Hepatocyte (in vitro differentiated cells): Measurements from ENCODE around the gene WDR26. TPM values are rescaled to one million over a fixed set of nuclear protein-coding genes. Genes with fewer than 3 reads are reported as not detected.

Source experiments
- DNase-seq: peaks from one replicate; pipeline ENCODE4 v3.0.0-alpha.2; 2016; ENCODE audit warnings: low spot score
- H2AFZ ChIP-seq: fragments of 200-600 bp; sonication (generic); 2 replicates; pipeline ENCODE4 v1.6.0; 2016; ENCODE audit warnings: antibody characterized with exemption, mild to moderate bottlenecking
- H3K27ac ChIP-seq: fragments of 200-600 bp; sonication (generic); 2 replicates; pipeline ENCODE4 v1.5.1; 2016; ENCODE audit warnings: mild to moderate bottlenecking
- H3K27me3 ChIP-seq: fragments of 200-600 bp; sonication (generic); 2 replicates; pipeline ENCODE4 v1.6.1; 2016
- H3K36me3 ChIP-seq: fragments of 200-600 bp; sonication (generic); replicated peaks from 2 replicates; pipeline ENCODE4 v1.5.1; 2016; ENCODE audit warnings: low read depth; ENCODE audit not compliant: insufficient read depth
- H3K4me1 ChIP-seq: fragments of 200-600 bp; sonication (generic); 2 replicates; pipeline ENCODE4 v1.5.1; 2016; ENCODE audit warnings: mild to moderate bottlenecking, moderate library complexity; ENCODE audit not compliant: insufficient read depth
- H3K4me2 ChIP-seq: fragments of 200-600 bp; sonication (generic); 2 replicates; pipeline ENCODE4 v1.6.0; 2016
- H3K4me3 ChIP-seq: fragments of 200-600 bp; sonication (generic); 2 replicates; pipeline ENCODE4 v1.5.1; 2016; ENCODE audit warnings: mild to moderate bottlenecking
- H3K79me2 ChIP-seq: fragments of 200-600 bp; sonication (generic); 2 replicates; pipeline ENCODE4 v1.6.0; 2017; ENCODE audit warnings: mild to moderate bottlenecking
- H3K9me2 ChIP-seq: fragments of 200-600 bp; sonication (generic); replicated peaks from 2 replicates; pipeline ENCODE4 v1.6.0; 2017; ENCODE audit warnings: mild to moderate bottlenecking; ENCODE audit not compliant: insufficient read depth
- H3K9me3 ChIP-seq: fragments of 200-600 bp; sonication (generic); 2 replicates; pipeline ENCODE4 v1.5.1; 2016; ENCODE audit warnings: low read depth, mild to moderate bottlenecking
- H4K20me1 ChIP-seq: fragments of 200-600 bp; sonication (generic); 2 replicates; pipeline ENCODE4 v1.6.0; 2016; ENCODE audit warnings: mild to moderate bottlenecking; ENCODE audit not compliant: insufficient read depth, poor library complexity, severe bottlenecking
- EZH2 ChIP-seq: fragments of 200-600 bp; sonication (generic); IDR thresholded peaks from 2 replicates; pipeline ENCODE4 v1.6.1; 2016; ENCODE audit warnings: antibody characterized with exemption, mild to moderate bottlenecking, borderline replicate concordance
- EZH2phosphoT487 ChIP-seq: fragments of 200-600 bp; sonication (generic); IDR thresholded peaks from one replicate; pipeline ENCODE4 v1.6.1; 2018; ENCODE audit warnings: antibody characterized with exemption, mild to moderate bottlenecking, low read depth, moderate library complexity; ENCODE audit not compliant: unreplicated experiment, severe bottlenecking
- WGBS: methylation state at CpG from one replicate; pipeline ENCODE4 v1.1.6; 2016; ENCODE audit warnings: low lambda C conversion rate; ENCODE audit errors: missing lambda C conversion rate; 5-methylcytosine and 5-hydroxymethylcytosine counted together
- polyA plus RNA-seq: library from polyadenylated mRNA; unstranded; fragments of >200 nt; fragmentation: Nextera tagmentation; extraction: Ambion mirVana; gene quantifications from 2 replicates; pipeline ENCODE4 v1.2.1, GENCODE V29; 2016
- total RNA-seq: library from RNA; depleted of rRNA; stranded (reverse); fragments of >200 nt; gene quantifications from 2 replicates; pipeline ENCODE4 v1.2.3, GENCODE V29; 2014
- TF ChIP-seq, protein P1 (sequence below): fragments of 200-600 bp; sonication (generic); IDR thresholded peaks from 2 replicates; pipeline ENCODE4 v1.5.1; 2016; ENCODE audit warnings: antibody characterized with exemption, mild to moderate bottlenecking; ENCODE audit not compliant: poor library complexity

Gene WDR26
- total and polyA plus RNA-seq, 2 experiments from 2014 or later = 9.4 to 72.1 TPM

- WGBS = 96% methylated on average over 6 of the region's 6 CpGs
- H3K4me2 ChIP-seq = no peak overlapping the region
- peaks cover 71% of the 10 kb centered on the region for H3K79me2 ChIP-seq
- no peaks in the 10 kb centered on the region for H3K27me3 ChIP-seq
- DNase-seq = no peak
- no peak overlapping the region for H2AFZ ChIP-seq
- no peaks in the 10 kb centered on the region for H3K9me2 ChIP-seq
- H3K4me1 ChIP-seq = no peaks in the 10 kb centered on the region
- TF ChIP-seq EZH2phosphoT487 (no peak), EZH2 (no peak)
- TF ChIP-seq, protein P1, sequence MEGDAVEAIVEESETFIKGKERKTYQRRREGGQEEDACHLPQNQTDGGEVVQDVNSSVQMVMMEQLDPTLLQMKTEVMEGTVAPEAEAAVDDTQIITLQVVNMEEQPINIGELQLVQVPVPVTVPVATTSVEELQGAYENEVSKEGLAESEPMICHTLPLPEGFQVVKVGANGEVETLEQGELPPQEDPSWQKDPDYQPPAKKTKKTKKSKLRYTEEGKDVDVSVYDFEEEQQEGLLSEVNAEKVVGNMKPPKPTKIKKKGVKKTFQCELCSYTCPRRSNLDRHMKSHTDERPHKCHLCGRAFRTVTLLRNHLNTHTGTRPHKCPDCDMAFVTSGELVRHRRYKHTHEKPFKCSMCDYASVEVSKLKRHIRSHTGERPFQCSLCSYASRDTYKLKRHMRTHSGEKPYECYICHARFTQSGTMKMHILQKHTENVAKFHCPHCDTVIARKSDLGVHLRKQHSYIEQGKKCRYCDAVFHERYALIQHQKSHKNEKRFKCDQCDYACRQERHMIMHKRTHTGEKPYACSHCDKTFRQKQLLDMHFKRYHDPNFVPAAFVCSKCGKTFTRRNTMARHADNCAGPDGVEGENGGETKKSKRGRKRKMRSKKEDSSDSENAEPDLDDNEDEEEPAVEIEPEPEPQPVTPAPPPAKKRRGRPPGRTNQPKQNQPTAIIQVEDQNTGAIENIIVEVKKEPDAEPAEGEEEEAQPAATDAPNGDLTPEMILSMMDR = no peak
- H3K36me3 ChIP-seq = no peaks in the 10 kb centered on the region
- no peak overlapping the region for H3K4me3 ChIP-seq
- H3K9me3 ChIP-seq = no peaks in the 10 kb centered on the region
- H3K27ac ChIP-seq = no peak overlapping the region
- H4K20me1 ChIP-seq = peaks cover 7% of the 10 kb centered on the region
Measured at GRCh38 chr1:224425279-224425884, 9.2 kb downstream of the WDR26 start.

- Histone ChIP-seq H3K27me3 (no peaks in the 10 kb centered on the region), H3K4me3 (no peak overlapping the region), H2AFZ (no peak overlapping the region), H3K79me2 (peaks cover 44% of the 10 kb centered on the region), H3K9me3 (no peaks in the 10 kb centered on the region), H3K4me1 (no peaks in the 10 kb centered on the region), H3K4me2 (no peak overlapping the region), H3K9me2 (no peaks in the 10 kb centered on the region), H4K20me1 (peaks cover 16% of the 10 kb centered on the region), H3K27ac (no peak overlapping the region), H3K36me3 (peaks cover 6% of the 10 kb centered on the region)
- DNase-seq = no peak
- TF ChIP-seq EZH2 (no peak), EZH2phosphoT487 (no peak)
- TF ChIP-seq, protein P1 = no peak
Measured at GRCh38 chr1:224420106-224420505, 14.5 kb downstream of the WDR26 start.

GRCh38 chr1:224411766-224412165 lies 22.8 kb downstream of the WDR26 start:
- TF ChIP-seq EZH2 (no peak), EZH2phosphoT487 (no peak)
- Histone ChIP-seq H3K4me1 (no peaks in the 10 kb centered on the region), H3K4me3 (no peak overlapping the region), H3K36me3 (peaks cover 3% of the 10 kb centered on the region), H2AFZ (no peak overlapping the region), H4K20me1 (peaks cover under 1% of the 10 kb centered on the region), H3K27ac (no peak overlapping the region), H3K4me2 (no peak overlapping the region), H3K79me2 (peaks cover 42% of the 10 kb centered on the region), H3K27me3 (no peaks in the 10 kb centered on the region), H3K9me2 (no peaks in the 10 kb centered on the region), H3K9me3 (no peaks in the 10 kb centered on the region)
- no peak for DNase-seq
- WGBS = 95% methylated on average over 1 of the region's 1 CpG

- DNase-seq = no peak
- no peak overlapping the region for H2AFZ ChIP-seq
- no peak overlapping the region for H3K4me2 ChIP-seq
- no peaks in the 10 kb centered on the region for H3K9me3 ChIP-seq
- H3K27ac ChIP-seq = no peak overlapping the region
- H3K36me3 ChIP-seq = no peaks in the 10 kb centered on the region
- no peak for TF ChIP-seq EZH2phosphoT487
- H4K20me1 ChIP-seq = peaks cover 4% of the 10 kb centered on the region
- no peaks in the 10 kb centered on the region for H3K27me3 ChIP-seq
- H3K4me3 ChIP-seq = no peak overlapping the region
- H3K4me1 ChIP-seq = no peaks in the 10 kb centered on the region
- H3K9me2 ChIP-seq = no peaks in the 10 kb centered on the region
- peaks cover 48% of the 10 kb centered on the region for H3K79me2 ChIP-seq
- 93% methylated on average over 1 of the region's 1 CpG for WGBS
Measured at GRCh38 chr1:224408294-224408590, 26.4 kb downstream of the WDR26 start.
